B cell (primary cell): ENCODE data around the gene TPSAB1. TPM values are rescaled to one million over a fixed set of nuclear protein-coding genes. Genes with fewer than 3 reads are reported as not detected.

Experiments
- ATAC-seq: fragments of 200-7000 bp; cut with Tn5 transposase; one replicate; pipeline ENCODE4 v1.10.0; 2021; ENCODE audit warnings: low read depth, mild to moderate bottlenecking, moderate number of reproducible peaks, moderate library complexity
- CTCF ChIA-PET: fragments of 350-600 bp; sonication (Branson Sonifier 250); formaldehyde crosslinking; loops from one replicate; lab custom pipeline; 2021; ENCODE audit warnings: antibody characterized with exemption, inconsistent platforms; lab: Charles Lee
- POLR2A ChIA-PET: fragments of 350-600 bp; sonication (Branson Sonifier 250); formaldehyde crosslinking; loops from one replicate; lab custom pipeline; 2021; ENCODE audit warnings: antibody characterized with exemption; lab: Charles Lee
- DNase-seq: peaks from one replicate; pipeline ENCODE4 v3.0.0; 2013
- H2AFZ ChIP-seq: 2 replicates; pipeline ENCODE4 v1.6.1; 2012; ENCODE audit warnings: mild to moderate bottlenecking, low read depth, low read length; ENCODE audit not compliant: insufficient read depth, poor library complexity, severe bottlenecking
- H3K27ac ChIP-seq, 2 donors: 1 replicate in 1 of 2; 2 replicates in 1 of 2; pipeline ENCODE4 v1.5.1; 2012 to 2013; ENCODE audit warnings: low read length in 2 of 2, mild to moderate bottlenecking in 2 of 2, moderate library complexity in 1 of 2
- H3K27me3 ChIP-seq, 4 experiments: fragments of 200-600 bp in 1 of 4; sonication (generic) in 1 of 4; replicated peaks in 1 of 4; 1 replicate in 2 of 4; 2 replicates in 2 of 4; pipeline versions ENCODE4 v1.6.1 to v1.7.0; 2013 to 2016; ENCODE audit warnings: low read length in 3 of 4, mild to moderate bottlenecking in 2 of 4, mixed read lengths in 1 of 4, moderate library complexity in 1 of 4; ENCODE audit not compliant: insufficient read depth in 4 of 4, control insufficient read depth in 3 of 4; ENCODE audit errors: control extremely low read depth in 1 of 4
- H3K36me3 ChIP-seq, 2 experiments: replicated peaks in 1 of 2; 1 replicate in 1 of 2; 2 replicates in 1 of 2; pipeline versions ENCODE4 v1.6.1 to v1.7.1; 2013; ENCODE audit warnings: low read length in 1 of 2; ENCODE audit not compliant: insufficient read depth in 2 of 2, control insufficient read depth in 1 of 2; ENCODE audit errors: control extremely low read depth in 1 of 2, extremely low read depth in 1 of 2
- H3K4me1 ChIP-seq, 2 donors: fragments of 200-600 bp in 1 of 2; sonication (generic) in 1 of 2; 1 replicate in 1 of 2; 2 replicates in 1 of 2; pipeline versions ENCODE4 v1.5.1 to v1.6.1; 2013 to 2017; ENCODE audit warnings: low read length in 2 of 2; ENCODE audit not compliant: control insufficient read depth in 2 of 2, insufficient read depth in 2 of 2
- H3K4me2 ChIP-seq: replicated peaks from 2 replicates; pipeline ENCODE3; 2012; ENCODE audit warnings: mild to moderate bottlenecking, low read depth, low read length; ENCODE audit not compliant: poor library complexity, severe bottlenecking
- H3K4me3 ChIP-seq, 5 experiments: fragments of 200-600 bp in 1 of 5; sonication (generic) in 1 of 5; 1 replicate in 3 of 5; 2 replicates in 2 of 5; pipeline versions ENCODE4 v1.5.1 to v1.7.0; 2011 to 2016; ENCODE audit warnings: low read length in 4 of 5, mild to moderate bottlenecking in 4 of 5, low read depth in 2 of 5, control low read depth in 1 of 5, moderate library complexity in 1 of 5; ENCODE audit not compliant: insufficient read depth in 1 of 5; ENCODE audit errors: control extremely low read depth in 1 of 5, extremely low read depth in 1 of 5
- H3K79me2 ChIP-seq: fragments of 200-600 bp; sonication (generic); one replicate; pipeline ENCODE4 v1.6.0; 2016; ENCODE audit warnings: low read length; ENCODE audit not compliant: control insufficient read depth, insufficient read depth
- H3K9ac ChIP-seq: fragments of 200-600 bp; sonication (generic); 2 replicates; pipeline ENCODE4 v1.6.1; 2017; ENCODE audit warnings: mild to moderate bottlenecking, low read length, moderate library complexity
- H3K9me3 ChIP-seq, 3 donors: one replicate each; pipeline versions ENCODE4 v1.6.1 to v1.7.1; 2013; ENCODE audit warnings: low read length in 2 of 3; ENCODE audit not compliant: control insufficient read depth in 2 of 3, insufficient read depth in 1 of 3; ENCODE audit errors: control extremely low read depth in 1 of 3
- H4K20me1 ChIP-seq: 2 replicates; pipeline ENCODE4 v1.6.0; 2012; ENCODE audit warnings: mild to moderate bottlenecking, low read length; ENCODE audit not compliant: insufficient read depth, control insufficient read depth, poor library complexity, severe bottlenecking
- H3K27ac Mint-ChIP-seq: one replicate; pipeline ENCODE4 v1.8.0; 2021; ENCODE audit warnings: mixed read lengths
- H3K27me3 Mint-ChIP-seq: one replicate; pipeline ENCODE4 v1.8.0; 2021; ENCODE audit warnings: mixed read lengths
- H3K4me1 Mint-ChIP-seq: one replicate; pipeline ENCODE4 v1.8.0; 2021; ENCODE audit warnings: mixed read lengths
- H3K4me3 Mint-ChIP-seq: one replicate; pipeline ENCODE4 v1.8.0; 2021; ENCODE audit warnings: mixed read lengths
- H3K9me3 Mint-ChIP-seq: one replicate; pipeline ENCODE4 v1.8.0; 2022; ENCODE audit warnings: mixed read lengths; ENCODE audit not compliant: insufficient read depth
- CTCF ChIP-seq: fragments of 200-600 bp; IDR thresholded peaks from one replicate; pipeline ENCODE4 v1.8.0; 2022; ENCODE audit warnings: antibody characterized with exemption, mild to moderate bottlenecking
- EZH2 ChIP-seq: IDR thresholded peaks from 2 replicates; pipeline ENCODE4 v1.6.1; 2012; ENCODE audit warnings: borderline replicate concordance, low read depth, mild to moderate bottlenecking, moderate library complexity, low read length; ENCODE audit not compliant: insufficient read depth, poor library complexity, severe bottlenecking
- WGBS: methylation state at CpG from one replicate; pipeline ENCODE4 v1.1.5; 2013; ENCODE audit warnings: missing lambda C conversion rate; ENCODE audit not compliant: insufficient coverage; 5-methylcytosine and 5-hydroxymethylcytosine counted together
- intact Hi-C: fragments of 100-400 bp; cut with micrococcal nuclease; formaldehyde crosslinking; loops from one replicate; pipeline ENCODE4 v1.10.0; 2022
- polyA plus RNA-seq: library from polyadenylated mRNA; depleted of rRNA; stranded (reverse); fragments of >200 nt; gene quantifications from 2 replicates; pipeline ENCODE4 v1.2.3, GENCODE V29; 2012
- total RNA-seq, 2 donors: library from RNA; stranded (reverse); fragments of 120-200 nt in 1 of 2; gene quantifications; 1 replicate in 1 of 2; 2 replicates in 1 of 2; pipeline versions ENCODE4 v1.2.3 to v1.2.4, GENCODE V29; 2013 to 2022

Gene TPSAB1
- total and polyA plus RNA-seq, 2 donors (not counting 1 experiment from before 2014, with no cell fraction given) = not detected

GRCh38 chr16:1201444-1201843 lies 39.1 kb upstream of the TPSAB1 start:
- intact Hi-C loops = no loop called here

GRCh38 chr16:1202274-1202673 lies 38.2 kb upstream of the TPSAB1 start:
- Histone ChIP-seq H4K20me1 (no peaks in the 10 kb centered on the region), H3K27me3 (no peaks in the 10 kb centered on the region), H3K27ac (no peak overlapping the region), H3K4me2 (no peak overlapping the region), H3K36me3 (no peaks in the 10 kb centered on the region), H3K4me3 (no peak overlapping the region), H2AFZ (no peak overlapping the region), H3K9ac (no peak overlapping the region), H3K79me2 (no peaks in the 10 kb centered on the region), H3K4me1 (no peaks in the 10 kb centered on the region), H3K9me3 (peaks cover 0 to 5% (median 0%) of the 10 kb centered on the region in 3 donors)
- no peak overlapping the region for H3K4me3 Mint-ChIP-seq
- H3K9me3 Mint-ChIP-seq = no peaks in the 10 kb centered on the region
- TF ChIP-seq CTCF (no peak), EZH2 (no peak)
- ChIA-PET POLR2A (no interaction called here), CTCF (no interaction called here)
- WGBS = 91% methylated on average over 18 of the region's 18 CpGs
- no peak for DNase-seq
- H3K4me1 Mint-ChIP-seq = no peaks in the 10 kb centered on the region
- no peaks in the 10 kb centered on the region for H3K27me3 Mint-ChIP-seq
- no peak for ATAC-seq
- intact Hi-C loops = no loop called here
- H3K27ac Mint-ChIP-seq = no peak overlapping the region

More at GRCh38 chr16:1201444-1201843, 39.1 kb upstream of the TPSAB1 start:
- WGBS = 95% methylated on average over 25 of the region's 25 CpGs
- TF ChIP-seq CTCF (no peak), EZH2 (no peak)
- H3K4me2 ChIP-seq = no peak overlapping the region
- no peaks in the 10 kb centered on the region for H3K36me3 ChIP-seq
- Mint-ChIP-seq H3K9me3 (no peaks in the 10 kb centered on the region), H3K4me1 (no peaks in the 10 kb centered on the region), H3K27ac (no peak overlapping the region), H3K27me3 (peaks cover 3% of the 10 kb centered on the region), H3K4me3 (no peak overlapping the region)
- no peak overlapping the region for H3K4me3 ChIP-seq
- H3K79me2 ChIP-seq = no peaks in the 10 kb centered on the region
- DNase-seq (no peak), ATAC-seq (no peak)
- no peak overlapping the region for H2AFZ ChIP-seq
- no peak overlapping the region for H3K9ac ChIP-seq
- peaks cover 0 to 5% (median 0%) of the 10 kb centered on the region in 3 donors for H3K9me3 ChIP-seq
- H3K27me3 ChIP-seq = no peaks in the 10 kb centered on the region
- POLR2A ChIA-PET = no interaction called here
- H3K27ac ChIP-seq = no peak overlapping the region
- no peaks in the 10 kb centered on the region for H4K20me1 ChIP-seq
- CTCF ChIA-PET = no interaction called here
- H3K4me1 ChIP-seq = no peaks in the 10 kb centered on the region
